ENCODE results near the gene UBE2R2. TPM values are rescaled to one million over a fixed set of nuclear protein-coding genes. Genes with fewer than 3 reads are reported as not detected.

The UBE2R2 gene
- total and polyA plus RNA-seq, 10 donors: 15.2 to 48.5 (median 39.9) TPM

- H3K9me3 ChIP-seq: no peaks in the 10 kb centered on the region
- TF ChIP-seq POLR2A (IDR thresholded peaks at IDR 0.05) (no peak), CTCF (IDR thresholded peaks at IDR 0.05 in 8 of 11, conservative IDR thresholded peaks at IDR 0.05 in 3 of 11) (no peak), POLR2AphosphoS5 (IDR thresholded peaks at IDR 0.05) (no peak)
- intact Hi-C loops (cut with DNase I; ENCODE audit: low total_unique reads): no loop called here
- H3K4me3 ChIP-seq: no peak overlapping the region
- WGBS, 5 donors: 58 to 81% (median 71%) methylated on average over 1 of the region's 1 CpG
- H3K27ac ChIP-seq: no peak overlapping the region
- peaks cover 0 to 4% (median 0%) of the 10 kb centered on the region in 6 donors for H3K36me3 ChIP-seq
- H3K4me1 ChIP-seq: peaks cover 0 to 91% (median 37%) of the 10 kb centered on the region in 6 donors
- DNase-seq: no peak
- H3K27me3 ChIP-seq (replicated peaks in 1 of 7): no peaks in the 10 kb centered on the region
Observed at GRCh38 chr9:33881635-33882034, 64.7 kb downstream of the UBE2R2 start.

GRCh38 chr9:33884856-33885701, 68.1 kb downstream of the UBE2R2 start:
- Histone ChIP-seq H3K27me3 (replicated peaks in 1 of 7) (no peaks in the 10 kb centered on the region), H3K4me3 (no peak overlapping the region), H3K4me1 (peaks cover 0 to 61% (median 24%) of the 10 kb centered on the region in 6 donors), H3K9me3 (no peaks in the 10 kb centered on the region), H3K36me3 (peaks cover 0 to 38% (median 10%) of the 10 kb centered on the region in 6 donors), H3K27ac (no peak overlapping the region)
- DNase-seq: no peak
- TF ChIP-seq POLR2A (IDR thresholded peaks at IDR 0.05): no peak
- TF ChIP-seq CTCF (IDR thresholded peaks at IDR 0.05 in 8 of 11, conservative IDR thresholded peaks at IDR 0.05 in 3 of 11): no peak
- no peak for TF ChIP-seq POLR2AphosphoS5 (IDR thresholded peaks at IDR 0.05)
- intact Hi-C loops (cut with DNase I; ENCODE audit: low total_unique reads): no loop called here
- WGBS, 5 donors: 64 to 80% (median 75%) methylated on average over 5 of the region's 5 CpGs

- Histone ChIP-seq H3K4me3 (no peak overlapping the region), H3K27ac (no peak overlapping the region), H3K9me3 (no peaks in the 10 kb centered on the region), H3K36me3 (peaks cover 0 to 47% (median 12%) of the 10 kb centered on the region in 6 donors), H3K4me1 (peaks cover 0 to 53% (median 24%) of the 10 kb centered on the region in 6 donors), H3K27me3 (replicated peaks in 1 of 7) (no peaks in the 10 kb centered on the region)
- intact Hi-C loops (cut with DNase I; ENCODE audit: low total_unique reads): no loop called here
- 70 to 83% (median 80%) methylated on average over 2 of the region's 2 CpGs for WGBS, 5 donors
- TF ChIP-seq POLR2A (IDR thresholded peaks at IDR 0.05) (no peak), CTCF (IDR thresholded peaks at IDR 0.05 in 8 of 11, conservative IDR thresholded peaks at IDR 0.05 in 3 of 11) (no peak), POLR2AphosphoS5 (IDR thresholded peaks at IDR 0.05) (no peak)
- DNase-seq: no peak
Observed at GRCh38 chr9:33885948-33886347, 69.0 kb downstream of the UBE2R2 start.

- TF ChIP-seq POLR2AphosphoS5 (IDR thresholded peaks at IDR 0.05): no peak
- no peak for TF ChIP-seq CTCF (IDR thresholded peaks at IDR 0.05 in 8 of 11, conservative IDR thresholded peaks at IDR 0.05 in 3 of 11)
- TF ChIP-seq POLR2A (IDR thresholded peaks at IDR 0.05): no peak
- intact Hi-C loops (cut with DNase I; ENCODE audit: low total_unique reads): no loop called here
Observed at GRCh38 chr9:33893861-33894260, 76.9 kb downstream of the UBE2R2 start.

More at GRCh38 chr9:33893861-33894260, 76.9 kb downstream of the UBE2R2 start:
- no peak overlapping the region for H3K27ac ChIP-seq
- no peaks in the 10 kb centered on the region for H3K9me3 ChIP-seq
- H3K4me1 ChIP-seq: peaks cover 0 to 9% (median 0%) of the 10 kb centered on the region in 6 donors
- no peak overlapping the region for H3K4me3 ChIP-seq
- no peak for DNase-seq
- no peaks in the 10 kb centered on the region for H3K27me3 ChIP-seq (replicated peaks in 1 of 7)
- peaks cover 0 to 45% (median 6%) of the 10 kb centered on the region in 6 donors for H3K36me3 ChIP-seq
